OCI-M1 (cell line): ENCODE data around the gene SPINK6.
A peak's percentile ranks its signal among the peaks of the same experiment; 100 is the strongest.

ENCODE experiments used
- DNase-seq: peaks from one replicate; lab custom pipeline; 2025; lab: John Stamatoyannopoulos, UW

The SPINK6 gene

DNA sequence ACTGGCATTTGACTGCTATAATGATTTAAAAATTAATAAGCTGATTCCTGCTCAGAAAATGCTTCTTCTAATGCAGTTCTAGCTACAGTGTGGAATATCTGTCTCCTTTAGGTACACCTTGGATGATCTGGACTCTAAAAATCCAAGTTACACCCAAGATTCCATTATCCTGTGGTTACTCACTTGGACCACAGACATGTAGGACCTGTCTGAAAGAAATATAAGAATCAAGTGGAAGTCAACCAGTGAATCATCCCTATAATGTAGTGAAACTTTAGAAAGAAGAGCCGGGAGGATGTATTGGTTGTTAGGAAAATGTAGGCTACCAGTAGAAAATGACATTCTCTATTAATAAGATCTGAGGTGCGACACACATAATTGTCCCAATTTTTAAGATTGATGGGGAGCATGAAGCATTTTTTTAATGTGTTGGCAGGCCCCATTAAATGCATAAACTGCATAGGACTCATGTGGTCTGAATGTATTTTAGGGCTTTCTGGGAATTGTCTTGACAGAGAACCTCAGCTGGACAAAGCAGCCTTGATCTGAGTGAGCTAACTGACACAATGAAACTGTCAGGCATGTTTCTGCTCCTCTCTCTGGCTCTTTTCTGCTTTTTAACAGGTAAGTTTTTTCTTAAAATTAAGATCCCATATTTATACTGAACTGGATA, at the start of gene SPINK6:
Gene SPINK6 (plus strand): TSS at position 512 of the 673 bp plus-strand sequence. CDS start 55 bp downstream, at position 567.
- no peak for DNase-seq

DNA sequence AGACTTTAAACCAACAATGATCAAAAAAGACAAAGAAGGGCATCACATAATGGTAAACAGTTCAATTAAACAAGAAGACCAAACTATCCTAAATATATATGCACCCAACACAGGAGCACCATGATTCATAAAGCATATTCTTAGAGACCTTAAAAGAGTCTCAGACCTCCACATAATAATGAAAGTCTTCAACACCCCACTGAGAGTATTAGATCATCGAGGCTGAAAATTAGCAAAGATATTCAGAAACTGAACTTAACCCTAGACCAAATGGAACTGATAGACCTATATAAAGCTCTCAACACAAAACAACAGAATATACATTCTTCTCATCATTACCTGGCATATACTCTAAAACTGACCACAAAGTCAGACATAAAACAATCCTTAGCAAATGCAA, 46.2 kb upstream of the SPINK6 start:
- no peak for DNase-seq

GRCh38 chr5:148162038-148162437, 40.8 kb upstream of the SPINK6 start:
- no peak for DNase-seq

DNA sequence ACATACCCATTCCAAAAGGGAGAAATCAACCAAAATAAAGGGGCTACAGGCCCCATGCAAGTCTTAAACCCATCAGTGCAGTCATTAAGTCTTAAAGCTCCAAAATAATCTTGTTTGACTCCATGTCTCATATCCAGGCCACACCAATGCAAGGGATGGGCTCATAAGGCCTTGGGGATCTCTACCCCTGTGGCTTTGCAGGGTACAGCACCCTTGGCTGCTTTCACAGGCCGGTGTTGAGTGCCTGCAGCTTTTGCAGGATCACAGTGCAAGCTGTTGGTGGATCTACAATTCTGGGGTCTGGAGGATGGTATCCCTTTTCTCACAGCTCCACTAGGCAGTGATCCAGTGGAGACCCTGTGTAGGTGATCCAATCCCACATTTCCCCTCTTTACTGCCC, 39.5 kb upstream of the SPINK6 start:
- no peak for DNase-seq

- DNase-seq = no peak
Observed at GRCh38 chr5:148166550-148167283, 36.1 kb upstream of the SPINK6 start.

DNA sequence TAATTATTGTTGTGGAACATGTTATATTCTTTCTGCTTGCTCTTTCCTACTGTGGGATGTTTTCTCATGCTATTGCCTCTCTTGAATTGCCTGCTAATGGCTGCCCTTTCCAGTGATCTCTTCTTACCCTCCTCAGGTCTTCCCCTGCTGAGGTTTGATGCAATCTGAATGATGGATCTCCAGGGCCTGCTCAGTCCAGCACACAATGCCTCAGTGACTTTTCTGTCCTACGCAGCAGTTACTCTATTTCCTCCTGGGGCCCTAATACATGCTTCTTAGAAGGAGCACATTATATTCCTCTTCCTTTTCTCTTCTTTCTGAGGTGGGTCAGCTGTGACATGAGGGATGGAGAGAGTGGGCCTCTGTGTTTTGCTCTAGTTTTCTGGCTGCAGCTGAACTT, 34.6 kb upstream of the SPINK6 start, which contains the start of gene SPINK14:
Gene SPINK14 (plus strand): TSS at position 301 of the 400 bp plus-strand sequence. CDS start 1,187 bp downstream, outside the sequence.
- peak; percentile 9 for DNase-seq

- DNase-seq = no peak
Observed at GRCh38 chr5:148172377-148172776, 30.5 kb upstream of the SPINK6 start.

GRCh38 chr5:148176480-148176879, 26.4 kb upstream of the SPINK6 start:
- DNase-seq = no peak

DNA sequence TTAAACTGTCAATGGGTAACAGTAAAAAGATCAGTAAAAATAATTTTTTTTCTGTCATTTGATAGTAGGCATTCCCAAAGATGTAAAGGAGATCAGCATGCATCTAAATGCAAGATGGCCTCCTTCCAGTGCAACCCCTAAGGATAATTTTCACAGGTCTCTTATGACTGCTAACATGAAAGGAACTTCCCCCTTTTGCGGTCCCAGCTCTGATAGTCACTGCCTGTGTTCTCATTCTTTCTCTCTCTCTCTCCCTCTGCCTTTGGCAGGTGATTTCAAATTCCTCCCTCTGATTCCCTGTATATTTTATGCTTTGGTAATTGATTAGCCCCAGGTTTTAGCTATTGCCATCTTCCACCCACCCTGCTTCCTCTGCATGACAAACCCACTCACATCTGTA, 25.6 kb upstream of the SPINK6 start:
- peak; percentile 31 for DNase-seq

DNA sequence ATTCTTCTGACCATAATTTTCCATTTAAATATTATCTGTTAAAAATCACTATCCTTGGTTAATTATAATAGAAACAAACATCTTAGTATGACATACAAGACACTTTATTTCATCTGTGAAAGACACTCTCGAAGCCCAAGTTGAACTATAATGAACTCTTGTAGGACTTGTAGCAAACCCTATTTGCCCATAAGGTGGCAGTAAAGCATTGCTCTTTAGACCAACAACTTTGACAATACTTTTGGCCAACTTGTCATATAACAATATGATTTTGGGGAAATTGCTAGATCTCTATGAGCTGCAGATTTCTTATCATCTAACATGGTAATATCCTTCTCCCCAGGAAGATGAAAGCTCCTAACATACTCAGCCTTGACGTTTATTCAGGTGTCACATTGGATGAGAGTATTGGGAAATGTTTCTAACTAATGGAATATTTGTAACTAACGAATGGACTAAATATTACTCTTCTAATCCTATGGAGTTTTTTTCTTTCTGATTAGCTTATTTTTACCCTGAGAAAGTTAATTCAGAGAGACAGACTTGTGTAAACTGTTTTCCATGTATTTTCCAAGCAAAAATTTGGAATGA, 23.5 kb upstream of the SPINK6 start:
- peak; percentile 84 for DNase-seq

DNA sequence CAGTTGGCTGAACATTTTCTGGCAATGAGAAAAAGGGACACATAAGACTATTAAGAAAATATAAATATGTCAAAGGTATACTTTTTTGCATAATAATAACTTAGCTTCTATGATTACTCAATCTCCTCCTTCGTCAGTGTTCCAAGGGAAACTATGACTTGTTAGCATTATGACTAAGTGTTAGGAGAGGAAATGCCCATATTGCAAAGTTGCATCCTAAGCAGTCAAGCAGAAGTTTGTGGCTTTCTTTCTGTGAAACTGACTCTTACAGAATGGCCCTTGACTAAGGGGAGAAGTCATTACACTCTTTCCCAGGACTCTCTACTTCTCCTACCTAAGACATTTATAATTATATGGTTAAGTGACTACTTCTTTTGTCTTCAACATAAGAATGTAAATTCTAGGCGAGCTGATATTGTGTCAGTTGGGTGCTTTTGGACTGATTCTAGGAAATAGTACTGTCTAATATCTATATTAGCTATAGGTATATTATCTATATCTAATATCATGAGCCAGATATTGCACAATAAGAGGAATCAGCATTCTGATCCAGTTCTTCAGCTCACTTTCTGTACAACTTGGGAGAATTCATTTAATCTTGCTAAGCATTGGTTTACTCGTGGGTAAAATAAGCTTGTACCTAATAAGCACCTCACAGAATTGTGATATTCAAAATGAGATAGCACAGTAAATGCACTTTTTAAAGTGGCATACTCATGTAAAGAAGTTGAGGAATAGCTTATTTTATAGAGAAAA, 16.4 kb upstream of the SPINK6 start:
- peak; percentile 74 for DNase-seq

DNA sequence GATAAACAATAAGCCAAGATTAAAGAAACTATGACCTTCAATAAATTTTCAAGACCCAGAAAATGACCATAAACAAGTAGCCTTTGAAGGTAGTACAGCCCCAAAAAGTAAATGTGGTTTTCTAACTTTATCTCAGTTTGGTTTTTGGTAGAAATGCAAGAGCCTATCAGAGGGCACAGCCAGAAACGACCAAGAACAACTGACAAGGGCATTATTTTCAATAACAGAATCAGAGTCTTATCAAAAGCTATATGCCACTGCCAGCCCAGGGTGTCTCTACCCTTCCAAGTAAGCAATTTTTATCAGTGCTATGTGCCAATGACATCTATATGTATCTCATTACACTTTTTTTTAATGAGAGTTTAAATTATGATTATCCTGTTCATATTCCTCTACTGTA, 11.8 kb upstream of the SPINK6 start:
- peak; percentile 78 for DNase-seq

DNA sequence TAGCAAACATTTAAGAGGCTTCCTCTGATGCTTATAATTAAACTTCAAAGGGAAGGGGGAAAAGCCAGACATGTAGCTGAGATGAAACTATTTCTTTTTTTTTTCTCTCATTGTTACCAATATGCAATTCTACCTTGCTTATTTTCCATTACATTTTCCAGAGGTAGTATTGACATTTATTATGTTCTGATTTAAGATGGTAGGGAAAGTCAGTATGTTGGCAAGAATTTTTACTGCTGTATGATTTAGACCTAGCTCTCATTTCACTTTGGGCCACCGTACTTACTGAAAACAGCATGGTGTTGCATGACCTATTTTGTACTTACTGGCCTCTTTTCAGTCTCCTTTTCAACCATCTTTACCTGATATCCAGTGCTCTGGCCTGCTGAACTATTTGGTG, 9.6 kb upstream of the SPINK6 start:
- no peak for DNase-seq

DNA sequence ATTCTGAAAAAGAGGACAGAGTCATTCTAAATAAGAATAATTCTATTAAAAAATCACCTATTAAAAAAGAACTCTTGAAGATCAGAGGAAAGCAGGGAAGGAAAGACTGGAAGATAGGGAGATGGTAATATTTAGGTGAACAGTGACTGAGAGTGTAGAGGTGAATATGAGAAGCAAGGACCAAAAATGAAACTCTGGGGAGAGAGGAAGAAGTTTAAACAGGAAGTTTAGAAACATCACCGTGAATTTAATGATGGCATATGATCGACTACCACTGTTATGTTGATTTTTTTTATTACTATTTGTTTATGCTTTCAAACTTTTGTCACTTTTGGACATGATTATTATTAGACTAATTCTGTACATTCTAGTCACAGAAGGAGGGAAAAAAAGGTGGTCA, 1.7 kb upstream of the SPINK6 start:
- DNase-seq = peak; percentile 28

DNA sequence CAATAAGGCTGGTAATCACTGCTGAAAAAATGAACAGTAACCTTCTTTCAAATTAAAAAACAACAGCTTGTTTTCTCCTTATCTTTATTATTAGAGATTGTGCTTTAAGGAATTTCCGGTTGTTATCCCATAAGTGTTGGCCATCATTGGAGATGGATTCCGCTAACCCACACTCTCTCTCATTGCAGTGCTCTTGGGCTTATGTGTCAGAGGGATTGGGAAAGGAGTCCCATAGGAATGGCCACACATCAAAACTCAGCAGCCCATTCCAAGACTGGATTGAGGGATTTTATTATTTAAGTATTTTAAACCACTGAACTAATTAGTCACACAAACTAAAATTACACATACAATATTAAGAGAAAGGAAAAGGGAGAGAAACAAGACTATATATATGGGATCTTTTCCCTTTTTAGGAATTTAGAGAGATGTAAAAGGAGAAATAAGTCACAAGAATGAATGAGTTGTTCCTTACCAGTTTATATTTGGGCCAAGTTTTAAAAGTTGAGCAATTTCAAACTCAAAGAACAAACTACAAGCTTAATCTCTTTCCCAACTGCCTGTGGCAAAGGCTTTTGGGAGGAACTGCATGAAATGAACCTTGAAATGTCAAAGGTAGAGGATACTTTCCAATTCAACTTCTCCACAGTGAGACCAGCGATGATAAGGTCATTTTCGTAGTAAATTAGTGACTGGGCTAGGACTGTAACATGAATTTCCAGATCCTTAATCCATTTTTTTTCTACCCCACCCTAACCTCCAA, 2.4 kb downstream of the SPINK6 start:
- peak; percentile 26 for DNase-seq

GRCh38 chr5:148205865-148206264, 3.0 kb downstream of the SPINK6 start:
- DNase-seq = no peak

DNA sequence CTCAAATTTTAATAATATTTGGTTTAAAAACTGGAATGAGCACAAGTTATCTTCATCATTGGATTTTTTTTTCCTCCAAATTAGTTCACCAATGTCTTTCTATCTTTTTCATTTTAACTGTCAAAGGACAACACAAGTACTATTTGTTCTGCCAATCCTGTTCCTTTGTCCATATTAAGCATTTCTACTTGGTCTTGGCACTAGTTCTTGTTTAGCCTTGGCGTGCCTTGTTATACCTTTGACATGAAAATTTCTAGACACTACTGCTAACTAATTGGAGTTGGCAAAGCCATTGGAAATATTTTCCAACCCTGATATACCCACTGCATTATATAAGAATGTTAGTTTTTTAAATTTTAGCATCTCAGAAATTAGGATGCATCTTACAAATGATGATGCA, 3.8 kb downstream of the SPINK6 start:
- DNase-seq = no peak

DNA sequence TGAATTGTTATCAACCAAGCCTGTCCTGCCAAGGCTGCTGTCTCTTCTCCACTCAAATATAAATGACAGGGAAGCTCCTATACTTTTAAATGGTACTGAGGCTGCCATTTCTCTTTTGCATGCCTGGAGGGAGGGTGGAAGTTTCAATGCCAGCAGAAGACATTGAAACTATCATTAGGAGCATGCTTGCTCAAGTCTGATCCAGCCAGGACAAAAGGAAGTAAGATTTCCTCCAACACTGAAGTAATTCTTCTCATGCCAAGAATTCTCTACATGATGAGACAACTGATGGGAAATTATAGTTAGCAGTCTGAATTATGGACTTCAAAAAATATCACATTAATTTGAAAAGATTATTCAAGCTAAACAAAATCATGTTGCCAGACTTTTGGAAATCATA, 5.4 kb downstream of the SPINK6 start:
- DNase-seq = no peak

DNA sequence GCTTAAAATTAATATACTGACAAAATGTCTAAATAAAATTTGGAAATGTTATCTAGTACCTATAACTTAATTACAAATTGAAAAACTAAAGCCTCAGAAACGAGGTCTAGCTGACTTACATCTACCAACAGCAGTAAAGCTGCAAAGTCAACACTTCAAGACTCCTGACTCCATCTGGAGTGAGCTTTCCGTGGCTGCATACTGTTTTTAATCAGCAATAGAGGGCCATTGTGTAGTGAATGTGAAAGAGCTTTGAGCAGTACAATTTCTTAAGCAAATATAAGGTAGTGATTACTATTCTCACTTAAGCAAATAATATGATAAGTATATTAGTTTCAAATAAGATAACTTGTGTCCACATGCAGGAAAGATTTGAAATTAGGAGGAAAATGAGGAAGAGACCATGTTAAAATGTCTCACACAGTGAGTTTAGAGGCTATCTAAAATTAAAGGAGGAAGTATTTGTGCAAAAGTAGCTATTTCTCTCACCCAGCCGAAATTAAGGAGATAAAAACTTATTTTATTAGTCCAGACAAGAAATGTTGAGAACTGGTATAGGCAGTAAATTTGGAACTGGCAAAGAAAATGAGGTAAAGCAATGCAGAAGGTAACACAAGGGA, 6.4 kb downstream of the SPINK6 start:
- peak; percentile 54 for DNase-seq

DNA sequence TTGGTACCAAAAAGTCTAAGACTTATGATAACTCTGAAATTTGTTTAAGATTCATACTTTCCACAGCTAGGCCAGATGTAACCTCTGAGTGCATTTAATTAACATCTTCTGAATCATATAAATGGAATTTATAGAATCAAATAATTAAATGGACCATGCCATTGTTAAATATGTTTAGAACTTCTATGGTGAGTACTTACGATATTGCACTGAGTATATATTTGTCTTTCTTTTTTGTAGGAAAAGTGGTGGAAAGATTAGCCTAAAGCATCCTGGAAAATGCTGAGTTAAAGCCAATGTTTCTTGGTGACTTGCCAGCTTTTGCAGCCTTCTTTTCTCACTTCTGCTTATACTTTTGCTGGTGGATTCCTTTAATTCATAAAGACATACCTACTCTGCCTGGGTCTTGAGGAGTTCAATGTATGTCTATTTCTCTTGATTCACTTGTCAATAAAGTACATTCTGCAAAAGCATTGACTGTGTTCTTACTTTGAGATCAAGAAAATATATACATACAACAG, 11.9 kb downstream of the SPINK6 start:
- DNase-seq = no peak

DNA sequence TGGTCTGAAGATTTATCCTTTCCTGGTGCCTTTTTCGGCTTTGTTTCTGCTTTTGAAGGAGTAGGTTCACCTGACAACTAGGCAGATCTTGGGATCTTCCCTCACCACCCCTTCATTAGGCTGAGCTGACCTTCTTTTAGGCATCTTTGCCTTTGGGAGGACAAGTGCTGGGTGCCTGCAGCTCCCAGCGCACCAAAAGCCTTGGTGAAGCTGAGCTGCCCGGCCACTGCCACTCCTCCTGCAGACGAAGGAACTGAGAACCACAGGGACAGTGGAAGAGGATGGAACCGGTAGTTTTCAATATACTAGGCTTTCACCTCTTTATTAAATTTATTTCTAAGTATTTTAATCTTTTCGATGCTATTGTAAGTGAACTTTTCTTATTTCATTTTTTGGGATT, 18.7 kb downstream of the SPINK6 start:
- DNase-seq = no peak
